GM18868 (cell line): ENCODE results near the gene OR6V1.
"Not testable (repeated sequence)": the region's sequence is repeated elsewhere in the genome, so short reads cannot be mapped to it uniquely, and the experiment has no call there.

ENCODE experiments used
- ATAC-seq: cut with Tn5 transposase; IDR thresholded peaks from one replicate; pipeline ENCODE4 v1.9.1; 2021; ENCODE audit warnings: mild to moderate bottlenecking, moderate library complexity; ENCODE audit not compliant: unreplicated experiment

The OR6V1 gene

GRCh38 chr7:143042790-143043271 lies 9.3 kb upstream of the OR6V1 start:
- ATAC-seq = peak; percentile 30

DNA sequence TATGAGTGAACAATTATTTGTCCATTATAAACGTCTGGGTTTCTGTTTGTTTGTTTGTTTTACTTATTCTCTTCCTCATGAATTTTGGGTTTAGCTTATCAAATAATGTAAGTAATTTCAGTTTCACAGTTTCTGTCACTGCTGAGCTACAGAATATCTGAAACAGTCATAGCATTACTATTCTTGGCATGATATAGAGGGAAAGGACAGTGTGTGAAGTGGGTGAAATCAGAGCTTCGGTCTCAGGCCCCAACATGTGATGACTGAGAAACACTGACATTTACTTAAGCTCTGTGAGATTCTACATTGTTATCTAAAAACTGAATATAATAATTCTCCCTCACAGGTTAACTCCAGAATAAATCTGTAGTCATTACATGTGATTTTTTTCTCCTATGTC lies 8.8 kb upstream of the OR6V1 start:
- peak; percentile 86 for ATAC-seq

DNA sequence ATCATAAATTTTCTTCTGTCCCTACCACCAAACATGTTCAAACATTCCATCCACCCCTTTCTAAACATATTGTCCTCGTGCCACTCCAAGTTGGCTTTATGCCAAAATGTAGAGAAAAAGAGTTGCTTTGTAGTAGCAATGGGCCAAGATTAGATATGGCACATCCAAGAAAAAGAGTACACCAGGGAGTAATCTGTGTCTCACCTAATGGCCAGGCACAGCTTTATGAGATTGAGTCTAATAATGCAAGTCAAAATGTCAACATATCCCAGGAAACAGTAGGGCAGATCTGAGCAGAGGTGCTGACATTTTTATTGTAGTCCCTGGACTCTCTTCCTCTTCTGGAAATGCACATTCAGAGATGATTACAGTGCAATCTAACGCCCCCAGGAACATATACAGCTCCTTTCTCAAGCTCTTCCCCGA lies 5.7 kb upstream of the OR6V1 start:
- ATAC-seq = no peak

GRCh38 chr7:143047326-143047725 lies 4.8 kb upstream of the OR6V1 start:
- no peak for ATAC-seq

GRCh38 chr7:143048827-143049226 lies 3.3 kb upstream of the OR6V1 start:
- no peak for ATAC-seq

DNA sequence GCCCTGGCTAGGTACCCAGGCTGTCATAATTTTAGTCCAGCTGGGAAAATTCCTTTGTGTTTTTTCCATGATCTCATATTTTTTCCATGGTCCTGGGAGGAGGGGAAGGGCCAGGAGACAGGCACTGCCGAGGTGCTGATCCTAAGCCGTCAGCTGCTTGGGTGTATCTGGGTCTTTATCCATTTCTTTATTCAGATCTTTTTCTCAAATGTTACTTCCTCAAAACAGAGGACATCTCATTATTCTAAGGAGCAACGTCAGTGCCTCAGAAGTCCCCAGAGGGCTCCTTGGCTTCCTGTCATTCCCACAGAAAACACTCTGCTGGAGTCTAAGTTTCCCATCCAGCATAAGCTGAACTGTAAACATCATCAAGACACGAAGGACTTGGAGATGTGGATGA lies 2.8 kb upstream of the OR6V1 start:
- no peak for ATAC-seq

GRCh38 chr7:143050931-143051330 lies 1.2 kb upstream of the OR6V1 start:
- ATAC-seq = no peak

DNA sequence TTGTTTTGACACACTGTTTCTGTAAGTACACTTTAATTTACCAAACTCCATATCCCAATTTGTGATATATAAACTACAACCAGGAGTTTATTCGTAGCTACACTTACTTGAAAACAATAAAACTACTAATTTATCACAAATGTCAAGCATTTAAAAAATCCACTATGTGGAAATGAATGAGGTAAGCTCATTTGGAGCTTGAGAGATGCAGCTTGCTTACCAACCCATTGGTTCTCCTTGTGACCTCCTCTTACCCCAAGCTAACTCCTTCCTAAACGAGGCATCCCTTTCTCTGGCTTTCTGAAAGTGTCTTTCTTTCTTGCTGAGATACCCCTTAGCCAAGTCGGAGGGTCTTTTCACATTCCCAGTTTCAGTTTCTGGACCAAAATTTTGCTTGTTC lies 2.5 kb downstream of the OR6V1 start:
- ATAC-seq = no peak

- no peak for ATAC-seq
These were observed 3.6 kb downstream of the OR6V1 start for GRCh38 chr7:143055754-143056153.

DNA sequence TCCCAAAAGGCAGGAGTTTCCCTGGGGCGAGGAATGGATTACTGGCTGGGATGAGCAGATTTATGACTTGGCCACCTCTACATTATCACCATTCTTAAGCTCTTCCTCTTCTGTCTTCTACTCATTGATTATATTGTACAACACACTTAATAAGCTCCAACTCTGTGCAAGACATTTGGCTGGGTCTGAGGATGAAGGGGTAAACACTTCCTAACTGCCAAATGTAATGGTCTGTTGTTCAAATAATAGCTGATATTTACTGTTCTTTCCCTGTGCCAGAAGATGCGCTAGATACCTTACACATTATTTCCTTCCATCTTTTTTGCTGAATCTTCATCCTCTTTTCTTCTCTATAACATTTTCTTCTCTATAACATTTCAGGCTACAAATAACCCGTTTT lies 11.6 kb downstream of the OR6V1 start:
- no peak for ATAC-seq

DNA sequence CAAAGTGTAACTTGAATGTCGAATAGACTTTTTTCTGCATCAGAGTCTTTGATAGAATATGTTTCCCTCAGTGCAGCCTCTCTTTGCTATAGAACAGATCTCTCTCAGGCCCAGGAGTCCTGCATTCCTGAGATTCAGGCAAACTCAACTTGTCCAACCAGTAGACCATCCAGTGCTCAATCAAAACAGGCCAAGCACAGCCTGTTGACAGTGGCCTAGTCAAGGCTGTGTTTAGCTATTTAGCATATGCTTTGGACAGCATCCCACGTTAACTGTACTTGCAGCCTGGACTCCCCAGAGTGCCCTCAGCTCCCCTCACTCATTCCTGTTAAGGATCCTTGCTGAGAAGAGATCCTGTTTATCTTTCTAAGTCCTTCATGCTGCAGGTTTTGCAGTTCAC lies 16.3 kb downstream of the OR6V1 start:
- no peak for ATAC-seq

DNA sequence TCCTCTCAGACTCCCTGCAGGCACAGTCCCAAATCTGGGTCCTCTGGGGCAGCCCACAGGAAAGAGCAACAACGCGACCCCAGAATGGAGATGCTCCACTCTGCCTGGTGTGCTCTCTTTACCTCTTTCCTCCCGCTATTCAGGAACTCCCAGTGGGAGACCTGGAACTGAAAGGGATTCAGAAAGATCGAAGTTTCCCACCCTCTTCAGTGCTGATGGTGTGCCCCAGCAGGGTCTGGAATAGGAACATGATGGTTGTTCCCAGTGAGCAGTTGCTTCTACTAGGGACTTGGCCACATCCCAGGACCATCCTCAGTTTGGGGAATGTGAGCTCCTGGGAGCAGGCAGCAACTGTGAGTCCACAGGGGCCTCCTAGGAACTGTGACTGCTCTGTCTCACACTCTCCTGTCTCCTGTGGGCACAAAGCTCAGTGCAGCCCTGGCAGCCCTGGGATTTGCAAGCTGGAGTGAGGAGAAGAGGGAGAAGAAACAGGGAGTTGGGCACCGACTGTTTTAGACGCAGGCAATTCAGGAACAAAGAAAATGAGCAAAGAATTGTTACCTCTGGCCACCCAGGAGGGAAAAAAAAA lies 17.9 kb downstream of the OR6V1 start:
- ATAC-seq = no peak

- ATAC-seq = no peak
These were observed 21.4 kb downstream of the OR6V1 start for GRCh38 chr7:143073556-143073955.

GRCh38 chr7:143074141-143074540 lies 22.0 kb downstream of the OR6V1 start:
- no peak for ATAC-seq

DNA sequence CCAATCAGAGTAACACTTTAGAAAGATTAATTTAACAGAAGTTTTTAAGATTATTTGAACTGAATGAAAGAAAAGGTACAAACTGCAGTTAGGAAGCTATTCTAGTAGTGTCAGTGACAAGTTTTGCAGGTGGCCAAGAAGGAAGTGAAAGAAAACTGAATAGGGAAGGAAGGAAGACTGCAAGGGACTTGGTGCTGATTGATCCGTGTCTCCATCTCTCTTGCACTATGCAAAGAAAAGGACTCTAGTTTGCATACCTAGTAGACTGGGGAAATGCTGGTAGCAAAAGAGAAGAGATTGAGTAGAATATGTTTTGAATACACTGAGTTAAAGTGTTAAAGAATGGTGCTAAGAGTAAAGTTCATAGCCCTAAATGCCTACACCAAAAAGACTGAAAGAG lies 33.0 kb downstream of the OR6V1 start:
- peak; percentile 75 for ATAC-seq

DNA sequence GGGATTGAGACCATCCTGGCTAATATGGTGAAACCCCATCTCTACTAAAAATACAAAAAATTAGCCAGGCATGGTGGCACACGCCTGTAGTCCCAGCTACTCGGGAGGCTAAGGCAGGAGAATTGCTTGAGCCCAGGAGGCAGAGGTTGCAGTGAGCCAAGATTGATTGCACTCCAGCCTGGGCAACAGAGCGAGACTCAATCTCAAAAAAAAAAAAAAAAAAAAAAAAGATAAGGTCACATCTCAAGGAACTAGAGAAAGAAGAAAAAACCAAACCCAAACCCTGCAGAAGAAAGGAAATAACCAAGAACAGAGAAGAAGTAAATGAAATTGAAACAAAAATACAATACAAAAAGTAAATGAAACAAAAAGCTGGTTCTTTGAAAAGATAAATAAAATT lies 33.5 kb downstream of the OR6V1 start:
- not testable (repeated sequence) for ATAC-seq

DNA sequence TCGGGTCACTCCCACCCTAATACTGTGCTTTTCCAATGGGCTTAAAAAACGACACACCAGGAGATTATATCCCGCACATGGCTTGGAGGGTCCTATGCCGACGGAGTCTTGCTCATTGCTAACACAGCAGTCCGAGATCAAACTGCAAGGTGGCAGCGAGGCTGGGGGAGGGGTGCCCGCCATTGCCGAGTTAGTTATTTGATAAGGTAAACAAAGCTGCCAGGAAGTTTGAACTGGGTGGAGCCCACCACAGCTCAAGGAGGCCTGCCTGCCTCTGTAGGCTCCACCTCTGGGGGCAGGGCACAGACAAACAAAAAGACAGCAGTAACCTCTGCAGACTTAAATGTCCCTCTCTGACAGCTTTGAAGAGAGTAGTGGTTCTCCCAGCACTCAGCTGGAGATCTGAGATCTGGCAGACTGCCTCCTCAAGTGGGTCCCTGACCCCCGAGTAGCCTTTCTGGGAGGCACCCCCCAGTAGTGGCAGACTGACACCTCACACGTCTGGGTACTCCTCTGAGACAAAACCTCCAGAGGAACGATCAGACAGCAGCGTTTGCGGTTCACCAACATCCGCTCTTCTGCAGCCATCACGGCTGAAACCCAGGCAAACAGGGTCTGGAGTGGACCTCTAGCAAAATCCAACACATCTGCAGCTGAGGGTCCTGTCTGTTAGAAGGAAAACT lies 36.5 kb downstream of the OR6V1 start:
- ATAC-seq = not testable (repeated sequence)

GRCh38 chr7:143096146-143096545 lies 44.0 kb downstream of the OR6V1 start:
- no peak for ATAC-seq

DNA sequence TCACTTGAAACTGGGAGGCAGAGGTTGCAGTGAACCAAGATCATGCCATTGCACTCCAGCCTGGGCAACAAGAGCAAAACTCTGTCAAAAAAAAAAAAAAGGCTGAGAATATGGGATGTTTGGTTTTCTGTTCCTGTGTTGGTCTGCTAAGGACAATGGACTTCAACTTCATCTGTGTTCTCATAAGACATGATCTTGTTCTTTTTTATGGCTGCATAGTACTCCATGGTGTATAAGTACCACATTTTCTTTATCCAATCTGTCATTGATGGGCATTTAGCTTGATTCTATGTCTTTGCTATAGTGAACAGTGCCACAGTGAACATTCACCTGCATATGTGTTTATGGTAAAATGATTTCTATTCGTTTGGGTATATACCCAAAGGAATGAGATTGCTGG lies 47.4 kb downstream of the OR6V1 start:
- ATAC-seq = not testable (repeated sequence)
